Astrocyte (in vitro differentiated cells and primary cell): ENCODE data around the gene NGB. TPM values are rescaled to one million over a fixed set of nuclear protein-coding genes. Genes with fewer than 3 reads are reported as not detected.

ENCODE experiments used
- DNase-seq: peaks from one replicate; pipeline ENCODE4 v3.0.0-alpha.2; 2010; ENCODE audit warnings: low read depth
- FAIRE-seq: peaks from 2 replicates; lab custom pipeline; 2011; peaks lifted over from hg19 to GRCh38; lab: Jason Lieb, UNC
- H2AFZ ChIP-seq: 2 replicates; pipeline ENCODE4 v1.6.0; 2012; ENCODE audit warnings: low read depth, low read length, inconsistent platforms
- H3K27ac ChIP-seq: 2 replicates; pipeline ENCODE4 v1.5.1; 2011; ENCODE audit warnings: low read depth, low read length, inconsistent platforms
- H3K27me3 ChIP-seq: 2 replicates; pipeline ENCODE4 v1.6.0; 2011; ENCODE audit warnings: low read length, inconsistent platforms; ENCODE audit not compliant: insufficient read depth
- H3K36me3 ChIP-seq: 2 replicates; pipeline ENCODE4 v1.5.1; 2011; ENCODE audit warnings: low read length, inconsistent platforms; ENCODE audit not compliant: insufficient read depth
- H3K4me1 ChIP-seq: 2 replicates; pipeline ENCODE4 v1.5.1; 2011; ENCODE audit warnings: low read length, inconsistent platforms; ENCODE audit not compliant: insufficient read depth
- H3K4me2 ChIP-seq: 2 replicates; pipeline ENCODE4 v1.6.0; 2012; ENCODE audit warnings: low read length, inconsistent platforms
- H3K4me3 ChIP-seq: 2 replicates; pipeline ENCODE4 v1.5.1; 2011; ENCODE audit warnings: low read depth, mild to moderate bottlenecking, low read length, inconsistent platforms; ENCODE audit not compliant: insufficient read depth
- H3K79me2 ChIP-seq: 2 replicates; pipeline ENCODE4 v1.6.0; 2012; ENCODE audit warnings: mild to moderate bottlenecking, low read length, inconsistent platforms; ENCODE audit not compliant: insufficient read depth
- H3K9ac ChIP-seq: 2 replicates; pipeline ENCODE4 v1.6.0; 2012; ENCODE audit warnings: mild to moderate bottlenecking, low read length, inconsistent platforms
- H3K9me3 ChIP-seq: 2 replicates; pipeline ENCODE4 v1.5.1; 2012; ENCODE audit warnings: low read depth, mild to moderate bottlenecking, low read length, inconsistent platforms; ENCODE audit not compliant: insufficient read depth
- H4K20me1 ChIP-seq: 2 replicates; pipeline ENCODE4 v1.6.0; 2012; ENCODE audit warnings: low read length, inconsistent platforms; ENCODE audit not compliant: insufficient read depth
- H3K27ac Mint-ChIP-seq: one replicate; pipeline ENCODE4 v1.8.0; 2021; ENCODE audit warnings: mild to moderate bottlenecking, mixed read lengths; ENCODE audit not compliant: unreplicated experiment
- H3K27me3 Mint-ChIP-seq: one replicate; pipeline ENCODE4 v1.8.0; 2021; ENCODE audit warnings: low read depth, mixed read lengths; ENCODE audit not compliant: unreplicated experiment
- H3K36me3 Mint-ChIP-seq: one replicate; pipeline ENCODE4 v1.8.0; 2021; ENCODE audit warnings: low read depth, mixed read lengths; ENCODE audit not compliant: unreplicated experiment
- H3K4me1 Mint-ChIP-seq: one replicate; pipeline ENCODE4 v1.8.0; 2021; ENCODE audit warnings: low read depth, mixed read lengths; ENCODE audit not compliant: unreplicated experiment
- H3K4me3 Mint-ChIP-seq: one replicate; pipeline ENCODE4 v1.8.0; 2021; ENCODE audit warnings: mild to moderate bottlenecking, moderate library complexity, mixed read lengths; ENCODE audit not compliant: unreplicated experiment
- H3K9me3 Mint-ChIP-seq: one replicate; pipeline ENCODE4 v1.8.0; 2021; ENCODE audit warnings: mild to moderate bottlenecking, mixed read lengths; ENCODE audit not compliant: unreplicated experiment
- CTCF ChIP-seq: IDR thresholded peaks from 2 replicates; pipeline ENCODE4 v1.5.1; 2011; ENCODE audit warnings: low read depth, mild to moderate bottlenecking, inconsistent platforms, low read length, moderate library complexity; ENCODE audit not compliant: insufficient read depth
- EZH2 ChIP-seq: IDR thresholded peaks from 2 replicates; pipeline ENCODE4 v1.6.1; 2012; ENCODE audit warnings: mild to moderate bottlenecking, low read length, inconsistent platforms; ENCODE audit not compliant: insufficient read depth
- total RNA-seq: library from RNA; stranded (reverse); gene quantifications from 2 replicates; pipeline ENCODE4 v1.2.1, GENCODE V29; 2021

The NGB gene
- total RNA-seq, 1 donor from 2014 or later: not detected

- no peak overlapping the region for H3K27ac Mint-ChIP-seq
These were observed 50.6 kb downstream of the NGB start for GRCh38 chr14:77220246-77221017.

GRCh38 chr14:77219591-77219990, 51.4 kb downstream of the NGB start:
- Histone ChIP-seq H3K36me3 (no peaks in the 10 kb centered on the region), H3K4me1 (no peaks in the 10 kb centered on the region), H3K4me3 (no peak overlapping the region), H3K27ac (no peak overlapping the region), H3K27me3 (peaks cover 16% of the 10 kb centered on the region), H3K4me2 (no peak overlapping the region), H4K20me1 (no peaks in the 10 kb centered on the region), H3K79me2 (no peaks in the 10 kb centered on the region), H2AFZ (no peak overlapping the region), H3K9me3 (no peaks in the 10 kb centered on the region), H3K9ac (no peak overlapping the region)
- no peak for TF ChIP-seq CTCF
- TF ChIP-seq EZH2: no peak
- no peak overlapping the region for H3K27ac Mint-ChIP-seq
- no peak for FAIRE-seq
- H3K9me3 Mint-ChIP-seq: peaks cover 3% of the 10 kb centered on the region
- H3K27me3 Mint-ChIP-seq: peaks cover 42% of the 10 kb centered on the region
- peaks cover 12% of the 10 kb centered on the region for H3K4me1 Mint-ChIP-seq
- DNase-seq: no peak
- H3K36me3 Mint-ChIP-seq: peaks cover 14% of the 10 kb centered on the region
- no peak overlapping the region for H3K4me3 Mint-ChIP-seq

More at GRCh38 chr14:77220246-77221017, 50.6 kb downstream of the NGB start:
- H3K36me3 Mint-ChIP-seq: peaks cover 10% of the 10 kb centered on the region
- Histone ChIP-seq H3K27ac (no peak overlapping the region), H3K9me3 (no peaks in the 10 kb centered on the region), H3K4me2 (no peak overlapping the region), H4K20me1 (no peaks in the 10 kb centered on the region), H3K9ac (no peak overlapping the region), H2AFZ (no peak overlapping the region), H3K36me3 (no peaks in the 10 kb centered on the region), H3K4me1 (no peaks in the 10 kb centered on the region), H3K27me3 (peaks cover 16% of the 10 kb centered on the region), H3K79me2 (no peaks in the 10 kb centered on the region), H3K4me3 (no peak overlapping the region)
- H3K27me3 Mint-ChIP-seq: peaks cover 36% of the 10 kb centered on the region
- TF ChIP-seq CTCF (no peak), EZH2 (no peak)
- peaks cover 3% of the 10 kb centered on the region for H3K9me3 Mint-ChIP-seq
- H3K4me3 Mint-ChIP-seq: no peak overlapping the region
- no peak for FAIRE-seq
- DNase-seq: no peak
- H3K4me1 Mint-ChIP-seq: peaks cover 12% of the 10 kb centered on the region

GRCh38 chr14:77217551-77217950, 53.5 kb downstream of the NGB start:
- peaks cover 16% of the 10 kb centered on the region for H3K27me3 ChIP-seq
- H3K36me3 ChIP-seq: no peaks in the 10 kb centered on the region
- H3K4me2 ChIP-seq: no peak overlapping the region
- no peak overlapping the region for H2AFZ ChIP-seq
- Mint-ChIP-seq H3K27me3 (peaks cover 53% of the 10 kb centered on the region), H3K9me3 (peaks cover 2% of the 10 kb centered on the region), H3K27ac (no peak overlapping the region), H3K4me1 (peaks cover 12% of the 10 kb centered on the region), H3K4me3 (no peak overlapping the region), H3K36me3 (peaks cover 10% of the 10 kb centered on the region)
- no peak overlapping the region for H3K4me3 ChIP-seq
- peaks cover 7% of the 10 kb centered on the region for H4K20me1 ChIP-seq
- TF ChIP-seq EZH2: no peak
- TF ChIP-seq CTCF: no peak
- H3K9me3 ChIP-seq: no peaks in the 10 kb centered on the region
- DNase-seq (no peak), FAIRE-seq (no peak)
- no peaks in the 10 kb centered on the region for H3K4me1 ChIP-seq
- H3K9ac ChIP-seq: no peak overlapping the region
- no peaks in the 10 kb centered on the region for H3K79me2 ChIP-seq
- no peak overlapping the region for H3K27ac ChIP-seq
